GM18526 (cell line): ENCODE data around the gene CSNK1G3.

Experiments
- POLR2A ChIP-seq: IDR thresholded peaks from 3 replicates; pipeline ENCODE4 v1.6.1; 2011; ENCODE audit not compliant: insufficient read length; ENCODE audit errors: extremely low read depth

CSNK1G3 gene

DNA sequence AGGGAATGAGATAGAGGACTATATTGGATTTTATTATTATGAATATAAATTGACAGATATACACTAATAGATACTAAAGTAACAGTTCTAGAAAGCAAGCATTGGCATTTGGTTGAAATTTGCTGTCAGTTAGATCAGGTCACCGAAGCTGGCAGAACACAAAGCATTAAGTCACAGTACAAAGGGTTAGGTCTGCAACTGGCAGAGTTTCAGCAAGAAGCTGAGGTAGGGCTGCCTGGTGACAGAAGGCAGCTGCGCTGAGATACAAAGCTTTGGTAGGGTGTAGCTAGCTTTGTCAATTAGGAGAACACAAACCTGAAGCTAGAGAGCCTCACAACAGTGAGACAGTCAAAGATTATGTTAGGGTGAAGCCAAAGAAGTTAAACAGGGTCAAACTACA, 6.3 kb upstream of the CSNK1G3 start:
- no peak for TF ChIP-seq POLR2A

DNA sequence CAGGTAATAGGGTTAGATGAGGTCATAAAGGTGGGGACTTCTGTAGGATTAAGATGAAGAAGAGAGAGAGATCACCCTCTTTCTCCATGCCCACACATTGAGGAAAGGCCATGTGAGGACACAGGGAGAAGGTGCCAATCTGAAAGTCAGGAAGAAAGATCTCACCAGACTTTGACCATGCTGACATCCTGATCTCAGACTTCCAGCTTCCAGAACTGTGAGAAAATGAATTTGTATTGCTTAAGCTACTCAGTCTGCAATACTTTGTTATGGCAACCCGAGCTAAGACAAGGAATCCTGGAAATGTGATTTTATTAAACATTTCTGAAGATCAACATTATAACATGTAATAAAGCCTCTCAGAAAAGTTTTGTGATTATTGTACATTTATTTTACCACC, 3.5 kb upstream of the CSNK1G3 start:
- TF ChIP-seq POLR2A = no peak

DNA sequence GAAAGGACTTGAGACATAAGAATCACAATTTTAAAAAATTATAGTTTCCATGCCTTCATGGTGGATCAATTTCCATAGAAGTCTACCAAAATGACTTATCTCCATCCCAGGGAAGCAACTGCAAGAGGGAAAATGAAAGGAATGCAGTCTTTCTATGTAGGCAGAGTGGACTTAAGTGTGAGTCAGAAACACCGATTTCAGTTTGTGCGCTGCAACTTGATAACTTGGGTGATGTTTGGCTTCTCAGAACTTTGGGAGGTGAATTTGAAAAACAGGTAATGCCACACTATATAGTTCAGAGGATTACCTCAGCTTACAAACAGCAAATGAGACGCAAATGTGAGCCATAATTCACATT, 708 bp upstream of the CSNK1G3 start:
- no peak for TF ChIP-seq POLR2A

DNA sequence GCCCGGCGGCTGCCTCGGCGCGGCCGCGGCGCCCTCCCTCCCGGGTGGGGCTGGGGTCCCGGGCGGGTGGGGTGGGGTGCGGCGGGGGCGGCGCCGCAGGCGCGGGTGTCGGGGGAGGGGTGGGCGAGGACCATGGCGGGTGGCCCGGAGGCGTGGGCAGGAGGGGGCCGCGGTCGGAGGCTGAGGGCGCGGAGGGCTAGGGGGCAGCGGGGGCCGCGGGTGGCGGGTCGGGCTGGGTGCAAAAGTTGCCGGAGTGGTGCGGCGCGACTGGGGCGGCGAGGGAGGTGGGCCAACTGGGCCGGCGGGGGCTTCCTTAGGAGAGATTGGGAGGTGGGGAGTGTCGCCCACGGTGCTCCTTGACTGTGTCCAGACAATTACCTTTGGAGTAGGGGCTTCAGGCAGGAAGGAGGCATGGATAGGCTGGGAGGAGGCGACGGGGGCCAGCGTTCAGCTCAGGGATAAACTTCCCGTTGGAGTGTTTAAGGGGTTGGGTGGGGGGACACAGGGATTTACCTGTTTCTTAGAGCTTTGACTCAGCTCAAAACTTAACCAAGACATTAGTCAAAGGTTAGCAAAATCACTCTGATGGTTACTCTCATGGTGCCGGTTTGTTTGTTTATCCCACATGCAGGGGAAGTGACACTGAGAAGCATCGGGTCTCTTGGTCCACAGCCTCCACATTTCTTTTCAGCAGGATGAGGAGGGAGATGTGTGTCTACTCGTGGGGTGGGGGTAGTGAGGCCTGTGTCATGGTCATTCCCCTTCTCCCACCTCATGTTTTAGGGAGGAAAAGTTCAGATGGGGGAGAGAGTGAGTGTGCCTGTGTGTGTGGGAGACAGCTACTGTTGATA, 859 bp downstream of the CSNK1G3 start:
- no peak for TF ChIP-seq POLR2A

DNA sequence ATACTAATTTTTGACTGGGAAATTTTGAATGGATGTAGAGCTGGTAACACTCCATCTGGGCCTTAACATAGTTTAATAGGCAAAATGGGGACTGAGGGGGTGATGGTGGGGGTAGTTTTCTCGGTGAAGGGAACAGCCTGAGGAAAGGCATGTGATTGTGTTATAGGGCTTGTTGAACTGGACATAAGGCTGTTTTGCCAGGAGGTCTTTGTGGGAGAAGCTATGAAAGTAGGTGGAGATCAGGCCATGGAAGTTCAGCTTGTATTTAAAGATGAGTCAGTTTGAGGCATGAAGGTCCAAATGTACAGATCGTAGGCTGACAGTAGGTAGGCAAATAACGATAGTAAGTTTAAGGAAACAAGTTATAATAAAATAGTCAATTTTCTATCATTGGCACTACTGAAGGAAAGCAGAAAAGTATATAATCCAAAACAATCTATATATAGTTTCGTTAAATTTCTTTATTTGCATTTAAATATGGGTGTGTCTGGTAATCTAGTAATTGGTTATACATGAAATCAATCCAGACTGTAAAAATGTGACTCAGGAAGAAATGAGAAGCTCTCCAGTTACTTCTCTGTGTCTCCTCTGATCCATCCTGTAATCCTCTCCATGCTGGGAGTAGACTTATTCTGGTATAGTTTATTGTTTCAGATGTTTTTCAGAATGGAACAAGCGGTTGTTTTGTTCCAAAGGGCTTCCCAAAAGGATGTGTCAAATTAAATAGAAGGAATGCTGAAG, 2.8 kb downstream of the CSNK1G3 start:
- TF ChIP-seq POLR2A = no peak

DNA sequence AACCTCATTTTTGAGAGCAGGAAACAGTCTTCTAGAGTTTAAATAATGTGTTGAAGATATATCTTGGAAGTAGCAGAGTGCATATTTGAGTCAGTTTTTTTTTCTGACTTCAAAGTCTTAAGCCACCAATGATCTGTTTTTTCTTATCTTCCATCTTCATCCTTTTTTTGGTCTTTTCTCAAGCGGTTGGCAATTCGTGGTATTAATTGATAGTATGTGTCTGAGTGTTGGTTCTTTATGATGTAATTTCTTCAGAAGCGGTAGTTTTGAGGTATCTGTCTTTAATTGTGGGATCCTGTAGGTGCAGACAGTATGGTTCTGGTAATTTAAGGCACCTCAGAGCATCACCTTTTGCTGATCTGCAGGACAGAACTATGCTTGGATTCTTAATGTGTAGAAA, 3.9 kb downstream of the CSNK1G3 start:
- TF ChIP-seq POLR2A = no peak

DNA sequence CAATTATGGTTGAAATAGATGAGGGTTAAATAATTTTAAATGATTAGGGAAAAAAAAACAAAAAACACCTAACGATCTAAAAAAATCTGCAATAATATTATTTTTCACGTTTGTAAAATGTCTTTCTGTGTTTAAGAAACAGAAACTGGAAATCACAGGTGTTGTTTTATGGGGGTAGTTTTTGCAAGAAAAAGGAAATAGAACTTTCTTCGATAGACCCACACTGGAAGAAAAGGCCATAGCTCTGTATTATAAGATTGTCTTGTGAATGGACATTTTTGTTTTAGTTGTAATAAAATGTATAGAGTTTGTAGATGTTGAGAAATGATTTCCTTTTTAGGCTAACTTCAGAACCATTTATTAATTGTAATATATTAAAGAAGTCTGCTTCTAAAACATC, 5.5 kb downstream of the CSNK1G3 start:
- TF ChIP-seq POLR2A = no peak

DNA sequence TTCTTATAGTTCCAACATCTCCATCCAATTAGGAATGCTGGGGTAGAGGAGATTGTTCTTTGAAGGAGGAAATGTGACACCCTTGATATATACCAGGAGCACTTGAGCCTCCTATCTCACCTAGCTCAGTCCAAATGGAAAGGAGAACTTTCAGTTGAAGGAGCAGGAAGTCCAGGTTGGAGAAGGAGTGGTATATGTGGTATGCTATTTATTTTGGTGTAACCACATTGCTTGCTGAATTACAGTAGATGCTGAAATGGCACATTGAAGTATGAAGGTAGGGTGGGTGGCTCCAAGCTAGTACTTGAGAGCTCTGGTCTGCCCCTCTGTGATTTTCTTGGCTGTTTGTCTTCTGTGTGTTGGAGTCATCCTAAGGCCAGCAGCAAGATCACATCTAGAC, 6.1 kb downstream of the CSNK1G3 start:
- no peak for TF ChIP-seq POLR2A

DNA sequence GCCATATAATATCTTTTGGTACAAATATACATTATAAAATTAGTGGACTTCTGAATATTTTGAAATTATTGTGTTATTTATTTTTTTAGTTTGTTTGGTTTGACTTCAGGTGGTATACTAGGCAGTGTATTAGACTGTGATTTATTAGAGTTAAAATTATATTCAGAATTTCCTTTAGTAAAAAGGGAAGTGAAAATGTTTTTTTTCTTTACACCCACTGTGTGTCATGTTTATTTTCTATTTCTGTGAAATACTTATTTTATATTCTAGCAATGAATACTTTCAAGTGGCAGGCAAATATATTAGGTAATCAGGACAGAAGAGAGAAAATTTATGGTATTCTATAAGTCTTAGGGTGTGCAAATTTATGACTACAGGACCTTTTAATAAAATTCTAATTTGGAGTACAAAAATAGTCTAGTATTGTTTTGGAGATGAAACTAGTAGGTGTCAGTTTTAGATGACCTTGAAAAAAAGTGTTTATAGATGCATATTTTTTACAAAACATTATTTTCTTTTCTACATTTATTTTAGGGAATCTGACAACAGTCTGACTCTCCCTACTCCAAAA, 8.8 kb downstream of the CSNK1G3 start:
- no peak for TF ChIP-seq POLR2A

DNA sequence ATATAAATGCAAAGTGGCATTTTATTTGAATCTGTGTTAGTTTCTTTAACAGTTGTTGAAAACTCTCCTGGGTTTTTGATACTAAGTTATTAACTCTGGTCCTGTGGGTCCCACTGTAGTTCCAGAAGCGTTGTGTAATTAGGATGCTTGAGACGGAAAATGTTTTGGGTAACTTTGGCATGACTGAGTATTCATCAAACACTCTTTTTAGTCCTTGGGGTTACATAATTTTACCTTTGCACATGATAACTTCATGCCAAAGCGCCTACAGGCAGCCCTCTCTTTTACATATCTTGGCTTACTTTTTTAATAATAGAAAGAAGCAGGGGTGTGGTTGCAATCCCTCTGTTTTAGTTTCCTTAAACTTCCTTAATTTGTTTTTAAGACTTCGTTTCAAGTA, 12.2 kb downstream of the CSNK1G3 start:
- TF ChIP-seq POLR2A = no peak

DNA sequence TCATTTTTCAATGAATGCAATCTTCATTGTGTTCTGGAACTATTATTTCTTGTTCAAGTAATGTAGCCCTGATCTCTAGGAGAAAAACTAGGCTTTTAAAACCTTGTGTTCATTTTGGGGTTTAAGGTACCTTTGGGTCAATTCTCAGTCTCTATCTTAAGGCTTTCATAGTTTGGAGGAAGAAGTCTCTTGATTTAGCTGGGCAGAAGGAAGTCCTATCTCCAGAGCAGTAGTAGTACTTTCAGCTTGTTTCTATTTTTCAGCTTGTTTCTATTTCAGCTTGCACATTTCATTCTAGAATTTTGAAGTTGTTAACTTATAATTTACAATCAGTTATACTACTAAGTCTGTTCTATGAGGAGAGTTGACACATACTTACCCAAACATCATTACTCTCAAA, 15.2 kb downstream of the CSNK1G3 start:
- TF ChIP-seq POLR2A = no peak

DNA sequence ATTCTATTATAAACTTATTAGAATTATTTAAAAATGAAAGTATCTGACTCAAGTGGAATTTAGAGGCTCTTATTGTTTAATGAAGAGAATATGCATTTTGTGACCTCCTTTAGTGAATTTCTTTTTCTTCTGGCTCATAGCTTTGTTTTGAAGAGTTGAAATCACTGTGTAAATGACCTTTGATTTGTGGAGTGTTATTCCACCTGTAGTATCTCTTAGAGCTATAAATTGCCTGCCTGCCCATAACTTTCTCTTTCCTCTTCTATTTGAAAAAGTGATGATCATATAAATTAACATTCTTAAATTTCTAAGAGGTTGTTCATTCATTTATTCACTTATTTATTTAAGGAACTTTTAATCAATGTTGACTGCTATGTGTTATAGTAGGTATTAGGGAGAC, 16.1 kb downstream of the CSNK1G3 start:
- no peak for TF ChIP-seq POLR2A

DNA sequence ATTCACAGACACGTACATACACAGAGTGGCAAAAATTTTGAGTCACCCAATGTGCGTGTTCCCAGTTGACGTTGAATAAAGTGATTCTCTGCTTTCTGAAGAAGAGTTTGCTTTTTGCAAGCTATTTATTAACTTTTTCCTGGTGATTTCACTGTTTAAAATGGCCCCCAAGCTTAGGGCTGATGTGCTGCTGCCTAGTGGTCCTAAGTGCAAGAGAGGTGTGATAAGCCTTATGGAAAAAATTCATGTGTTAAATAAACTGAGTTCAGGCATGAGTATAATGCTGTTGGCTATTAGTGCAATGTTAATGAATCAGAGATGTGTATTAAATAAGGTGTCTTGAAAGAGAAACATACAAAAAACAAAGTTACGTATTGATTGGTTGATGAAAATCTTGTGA, 16.9 kb downstream of the CSNK1G3 start:
- no peak for TF ChIP-seq POLR2A

DNA sequence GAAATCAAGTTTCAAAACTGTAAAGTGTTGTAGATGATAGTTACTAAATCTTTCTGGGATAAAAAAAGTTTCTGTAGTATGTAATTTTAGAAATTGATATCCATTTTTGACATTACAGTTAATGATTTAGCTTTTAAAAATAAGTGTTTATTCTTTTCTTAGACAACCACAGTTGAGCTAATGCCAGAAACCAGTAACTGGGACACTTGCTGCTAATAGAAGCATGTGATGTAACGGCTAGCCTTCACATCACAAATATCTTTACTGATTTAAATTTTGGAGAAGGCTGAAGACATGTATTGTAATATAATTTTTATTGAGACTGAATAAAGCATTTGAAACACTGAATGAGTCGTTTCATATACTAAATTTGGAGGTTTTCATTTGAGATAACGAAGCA, 18.8 kb downstream of the CSNK1G3 start:
- TF ChIP-seq POLR2A = no peak

DNA sequence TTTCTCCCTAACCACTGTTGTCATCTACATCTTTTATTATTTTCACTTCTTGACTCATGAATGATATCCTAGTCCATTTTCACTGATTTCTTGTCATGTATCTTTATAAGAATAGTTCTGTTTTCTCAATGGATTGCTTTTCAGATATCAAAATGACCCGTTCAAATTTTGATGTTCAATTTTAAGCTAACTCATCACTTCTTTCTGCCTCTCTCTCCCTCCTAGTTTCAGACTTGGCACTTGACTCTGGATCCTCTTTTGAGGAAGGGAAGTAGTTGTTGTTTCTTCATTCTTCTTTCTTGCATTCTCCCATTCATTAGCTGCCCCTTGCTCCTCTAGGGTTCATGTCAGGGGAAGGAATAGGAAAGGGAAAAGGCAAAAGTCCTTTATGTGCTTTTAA, 23.7 kb downstream of the CSNK1G3 start:
- TF ChIP-seq POLR2A = no peak

DNA sequence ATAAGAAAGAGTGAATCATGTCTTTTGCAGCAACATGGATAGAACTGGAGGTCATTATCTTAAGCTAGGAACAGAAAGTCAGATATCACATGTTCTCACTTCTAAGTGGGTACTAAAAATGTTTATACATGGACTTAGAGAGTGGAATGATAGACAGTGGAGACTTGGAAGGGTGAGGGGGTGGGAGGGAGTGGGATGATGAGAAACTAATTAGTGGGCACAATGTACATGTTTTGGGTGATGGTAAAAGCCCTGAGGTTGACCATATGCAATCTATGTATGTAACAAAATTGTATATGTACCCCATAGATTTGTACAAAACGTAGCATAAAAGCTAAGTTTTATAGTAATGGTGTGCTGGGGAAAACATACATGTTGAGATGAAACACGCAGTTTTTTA, 25.3 kb downstream of the CSNK1G3 start:
- no peak for TF ChIP-seq POLR2A
